DLD1 (cell line): ENCODE results near the gene SCT.

Experiments used
- in situ Hi-C: cut with HindIII; loops from 2 replicates; pipeline ENCODE4 v1.10.0; 2017; ENCODE audit warnings: low sequenced_read_pairs

Gene SCT

GRCh38 chr11:646214-646613, 19.2 kb upstream of the SCT start:
- in situ Hi-C loops = no loop called here

GRCh38 chr11:645536-645935, 18.6 kb upstream of the SCT start:
- in situ Hi-C loops = no loop called here

- in situ Hi-C loops = no loop called here
Observed at GRCh38 chr11:643849-644738, 17.1 kb upstream of the SCT start.

GRCh38 chr11:643366-643765, 16.4 kb upstream of the SCT start:
- in situ Hi-C loops = no loop called here

- in situ Hi-C loops = no loop called here
Observed at GRCh38 chr11:641806-642370, 14.9 kb upstream of the SCT start.

- in situ Hi-C loops = no loop called here
Observed at GRCh38 chr11:640021-640706, 13.2 kb upstream of the SCT start.

- in situ Hi-C loops = no loop called here
Observed at GRCh38 chr11:639332-639955, 12.5 kb upstream of the SCT start.

- in situ Hi-C loops = no loop called here
Observed at GRCh38 chr11:638631-639331, 11.8 kb upstream of the SCT start.

GRCh38 chr11:637593-638521, 10.9 kb upstream of the SCT start:
- in situ Hi-C loops = no loop called here

GRCh38 chr11:637333-637592, 10.3 kb upstream of the SCT start:
- in situ Hi-C loops = no loop called here

- in situ Hi-C loops = no loop called here
Observed at GRCh38 chr11:636511-637332, 9.7 kb upstream of the SCT start, which contains the start of gene DRD4. TSS of gene DRD4 (plus strand) at chr11:637269. CDS start at chr11:637305, 36 bp downstream.

GRCh38 chr11:635945-636510, 9.0 kb upstream of the SCT start:
- in situ Hi-C loops = no loop called here

- in situ Hi-C loops = no loop called here
Observed at GRCh38 chr11:630871-631270, 3.9 kb upstream of the SCT start.

GRCh38 chr11:629237-629583, 2.2 kb upstream of the SCT start:
- in situ Hi-C loops = no loop called here

GRCh38 chr11:628056-628455, 1.1 kb upstream of the SCT start:
- in situ Hi-C loops = no loop called here

- in situ Hi-C loops = no loop called here
Observed at GRCh38 chr11:627308-627576, 261 bp upstream of the SCT start.

GRCh38 chr11:625636-626268, 1.2 kb downstream of the SCT start:
- in situ Hi-C loops = no loop called here

GRCh38 chr11:624705-625635, 2.0 kb downstream of the SCT start, which contains the start of gene CDHR5:
TSS of gene CDHR5 (minus strand) at chr11:624955. CDS start at chr11:624902, 53 bp downstream.
- in situ Hi-C loops = no loop called here
